Measurements from ENCODE around the gene NOTUM. TPM values are rescaled to one million over a fixed set of nuclear protein-coding genes. Genes with fewer than 3 reads are reported as not detected.

Gene NOTUM
- total and polyA plus RNA-seq, 12 donors, result 0.07 to 9.7 (median 0.69) TPM; not detected in 3

GRCh38 chr17:81923302-81924260 is 37.4 kb downstream of the NOTUM start:
- Histone ChIP-seq H3K36me3 (replicated peaks in 1 of 2) (peaks cover 0 to 17% of the 10 kb centered on the region in 2 donors), H3K4me1 (replicated peaks in 1 of 2) (peaks cover 39 to 53% of the 10 kb centered on the region in 2 donors), H3K4me3 (peak overlapping the region in 2 of 4 donors; percentile 5 to 38), H3K27me3 (no peaks in the 10 kb centered on the region), H3K9me3 (replicated peaks in 1 of 3) (no peaks in the 10 kb centered on the region), H3K27ac (peak overlapping the region in 4 of 5 donors; percentile 62 to 85 (median 72))
- no peak for TF ChIP-seq CTCF (IDR thresholded peaks at IDR 0.05)
- peak in 1 of 2 donors; percentile 57 for TF ChIP-seq POLR2A (IDR thresholded peaks at IDR 0.05)
- WGBS, 4 donors, result 11 to 22% (median 21%) methylated on average over 16 to 32 of the region's 32 CpGs
- DNase-seq, result peak; percentile 77 to 91 (median 83)
- intact Hi-C loops (cut with DNase I), result no loop called here

- H3K27me3 ChIP-seq, result no peaks in the 10 kb centered on the region
- whole genome bisulfite sequencing, 4 donors, result 81 to 95% (median 88%) methylated on average over 20 to 58 of the region's 58 CpGs
- peak overlapping the region in 4 of 5 donors; percentile 62 to 85 (median 72) for H3K27ac ChIP-seq
- peaks cover 36 to 51% of the 10 kb centered on the region in 2 donors for H3K4me1 ChIP-seq (replicated peaks in 1 of 2)
- H3K4me3 ChIP-seq, result peak overlapping the region in 1 of 4 donors; percentile 38
- intact Hi-C loops (cut with DNase I), result no loop called here
- no peak for DNase-seq
- TF ChIP-seq POLR2A (IDR thresholded peaks at IDR 0.05) (no peak), CTCF (IDR thresholded peaks at IDR 0.05) (no peak)
- H3K36me3 ChIP-seq (replicated peaks in 1 of 2), result peaks cover 0 to 17% of the 10 kb centered on the region in 2 donors
- no peaks in the 10 kb centered on the region for H3K9me3 ChIP-seq (replicated peaks in 1 of 3)
Observed at GRCh38 chr17:81922566-81923301, 38.3 kb downstream of the NOTUM start.

- Histone ChIP-seq H3K4me1 (replicated peaks in 1 of 2) (peaks cover 40 to 56% of the 10 kb centered on the region in 2 donors), H3K4me3 (no peak overlapping the region), H3K9me3 (replicated peaks in 1 of 3) (no peaks in the 10 kb centered on the region), H3K36me3 (replicated peaks in 1 of 2) (peaks cover 0 to 17% of the 10 kb centered on the region in 2 donors), H3K27ac (no peak overlapping the region), H3K27me3 (no peaks in the 10 kb centered on the region)
- no peak for DNase-seq
- TF ChIP-seq CTCF (IDR thresholded peaks at IDR 0.05) (no peak), POLR2A (IDR thresholded peaks at IDR 0.05) (no peak)
- WGBS, 4 donors, result 91 to 96% (median 94%) methylated on average over 19 to 23 of the region's 23 CpGs
- intact Hi-C loops (cut with DNase I), result no loop called here
Observed at GRCh38 chr17:81921996-81922565, 38.9 kb downstream of the NOTUM start.

GRCh38 chr17:81921537-81921862 is 39.5 kb downstream of the NOTUM start:
- H3K27ac ChIP-seq, result no peak overlapping the region
- intact Hi-C loops (cut with DNase I), result no loop called here
- no peaks in the 10 kb centered on the region for H3K9me3 ChIP-seq (replicated peaks in 1 of 3)
- DNase-seq, result no peak
- TF ChIP-seq CTCF (IDR thresholded peaks at IDR 0.05) (no peak), POLR2A (IDR thresholded peaks at IDR 0.05) (no peak)
- 78 to 86% (median 80%) methylated on average over 3 of the region's 3 CpGs for WGBS, 4 donors
- H3K4me1 ChIP-seq (replicated peaks in 1 of 2), result peaks cover 46 to 62% of the 10 kb centered on the region in 2 donors
- H3K36me3 ChIP-seq (replicated peaks in 1 of 2), result peaks cover 0 to 17% of the 10 kb centered on the region in 2 donors
- no peaks in the 10 kb centered on the region for H3K27me3 ChIP-seq
- H3K4me3 ChIP-seq, result no peak overlapping the region
